HepG2 (cell line): Measurements from ENCODE around the gene TESK1. TPM values are rescaled to one million over a fixed set of nuclear protein-coding genes. Genes with fewer than 3 reads are reported as not detected.

Experiments
- CTCF ChIP-seq: sonication (generic); formaldehyde crosslinking; IDR thresholded peaks from 2 replicates; pipeline ENCODE4 v1.5.0; 2020; ENCODE audit warnings: mild to moderate bottlenecking, missing genetic modification reagents, moderate library complexity
- ERF ChIP-seq: IDR thresholded peaks from 2 replicates; pipeline ENCODE4 v1.6.1; 2018; ENCODE audit warnings: missing biosample characterization, missing genetic modification reagents
- KAT8 ChIP-seq: IDR thresholded peaks from 2 replicates; pipeline ENCODE4 v1.6.1; 2016; ENCODE audit warnings: missing genetic modification reagents, missing compliant biosample characterization
- KMT2B ChIP-seq: IDR thresholded peaks from 2 replicates; pipeline ENCODE4 v1.6.1; 2016; ENCODE audit warnings: missing genetic modification reagents, missing compliant biosample characterization
- NR3C1 ChIP-seq: sonication (generic); formaldehyde crosslinking; IDR thresholded peaks from 2 replicates; pipeline ENCODE4 v1.4.0; 2020; ENCODE audit warnings: missing genetic modification reagents
- POLR2G ChIP-seq: fragments of 200-400 bp; formaldehyde crosslinking; IDR thresholded peaks from 2 replicates; pipeline ENCODE4 v1.6.1; 2018; ENCODE audit warnings: mild to moderate bottlenecking, low read depth, low read length, moderate library complexity
- SCMH1 ChIP-seq: sonication (generic); formaldehyde crosslinking; IDR thresholded peaks from 2 replicates; pipeline ENCODE4 v1.9.0; 2021; ENCODE audit warnings: missing genetic modification reagents, mild to moderate bottlenecking, borderline replicate concordance
- SP5 ChIP-seq: IDR thresholded peaks from 2 replicates; pipeline ENCODE4 v1.6.1; 2016; ENCODE audit warnings: low read depth, borderline replicate concordance
- SYNCRIP ChIP-seq: fragments of 200-400 bp; formaldehyde crosslinking; IDR thresholded peaks from 2 replicates; pipeline ENCODE4 v1.6.1; 2018; ENCODE audit warnings: mild to moderate bottlenecking, low read depth, low read length; ENCODE audit not compliant: insufficient read depth
- TFDP2 ChIP-seq: sonication (generic); formaldehyde crosslinking; IDR thresholded peaks from 2 replicates; pipeline ENCODE4 v1.4.0; 2020; ENCODE audit warnings: missing genetic modification reagents
- ZBTB1 ChIP-seq: sonication (generic); formaldehyde crosslinking; IDR thresholded peaks from 2 replicates; pipeline ENCODE4 v1.4.0; 2020; ENCODE audit warnings: missing genetic modification reagents, borderline replicate concordance
- ZMYM2 ChIP-seq: sonication (generic); formaldehyde crosslinking; IDR thresholded peaks from 2 replicates; pipeline ENCODE4 v1.8.0; 2022; ENCODE audit warnings: mild to moderate bottlenecking, missing genetic modification reagents
- ZNF30 ChIP-seq: sonication (generic); formaldehyde crosslinking; IDR thresholded peaks from 2 replicates; pipeline ENCODE4 v1.5.0; 2020; ENCODE audit warnings: mild to moderate bottlenecking, missing genetic modification reagents
- ZNF574 ChIP-seq: sonication (generic); formaldehyde crosslinking; IDR thresholded peaks from 2 replicates; pipeline ENCODE4 v1.4.0; 2020; ENCODE audit warnings: missing genetic modification reagents
- ZNF704 ChIP-seq: sonication (generic); formaldehyde crosslinking; IDR thresholded peaks from 2 replicates; pipeline ENCODE4 v1.8.1; 2023; ENCODE audit warnings: mild to moderate bottlenecking, inconsistent platforms, moderate library complexity, missing genetic modification reagents, borderline replicate concordance
- ZNF749 ChIP-seq: sonication (generic); formaldehyde crosslinking; IDR thresholded peaks from 2 replicates; pipeline ENCODE4 v1.8.0; 2022; ENCODE audit warnings: mild to moderate bottlenecking, missing genetic modification reagents, moderate library complexity, borderline replicate concordance
- ZNF768 ChIP-seq: sonication (generic); formaldehyde crosslinking; IDR thresholded peaks from 2 replicates; pipeline ENCODE4 v1.4.0; 2020; ENCODE audit warnings: missing genetic modification reagents
- ZSCAN22 ChIP-seq: sonication (generic); formaldehyde crosslinking; IDR thresholded peaks from 2 replicates; pipeline ENCODE4 v1.4.0; 2020; ENCODE audit warnings: mild to moderate bottlenecking, missing genetic modification reagents
- ZSCAN31 ChIP-seq: sonication (generic); formaldehyde crosslinking; IDR thresholded peaks from 2 replicates; pipeline ENCODE4 v1.5.0; 2020; ENCODE audit warnings: low read depth, mild to moderate bottlenecking, missing genetic modification reagents
- polyA plus RNA-seq, 8 experiments: library from polyadenylated mRNA; depleted of rRNA in 3 of 8; stranded (reverse) in 7 of 8; unstranded in 1 of 8; fragments of >200 nt; fragmentation: Illumina TruSeq in 4 of 8; extraction: Trizol in 4 of 8; gene quantifications; 2 replicates each; pipeline versions ENCODE4 v1.2.1 to v1.2.3, GENCODE V29; 2011 to 2016; ENCODE audit warnings: low read depth in 4 of 8, missing spikeins in 1 of 8, mixed read lengths in 1 of 8; ENCODE audit not compliant: insufficient read depth in 1 of 8
- total RNA-seq, 5 experiments: library from RNA; depleted of rRNA; stranded (reverse); fragments of >200 nt; fragmentation: Illumina TruSeq; extraction: Trizol; gene quantifications; 2 replicates each; pipeline ENCODE4 v1.2.3, GENCODE V29; 2016; ENCODE audit warnings: low read depth in 1 of 5

TESK1 gene
- total and polyA plus RNA-seq, 2 of the 13 experiments (the other 11 are each of a cell fraction or from before 2014, with no cell fraction given), result 7.3 to 13.6 TPM

- peak; percentile 94 for TF ChIP-seq ZNF574 (CRISPR knock-in tag)
- no peak for TF ChIP-seq SCMH1 (CRISPR knock-in tag)
- peak; percentile 72 for TF ChIP-seq SP5 (CRISPR knock-in tag)
- TF ChIP-seq ZSCAN31 (CRISPR knock-in tag), result peak; percentile 95
- no peak for TF ChIP-seq POLR2G
- peak; percentile 97 for TF ChIP-seq TFDP2 (CRISPR knock-in tag)
- TF ChIP-seq KAT8, result peak; percentile 82
- peak; percentile 89 for TF ChIP-seq ERF
- TF ChIP-seq CTCF (CRISPR knock-in tag), result peak; percentile 65
- peak; percentile 74; the same call in 1 of the 2 replicates for TF ChIP-seq KMT2B (CRISPR knock-in tag)
- no peak for TF ChIP-seq ZNF30 (CRISPR knock-in tag)
- no peak for TF ChIP-seq NR3C1 (CRISPR knock-in tag)
- TF ChIP-seq ZBTB1 (CRISPR knock-in tag), result peak; percentile 73
- peak; percentile 79 for TF ChIP-seq ZNF704 (CRISPR knock-in tag)
- peak; percentile 97 for TF ChIP-seq ZNF749 (CRISPR knock-in tag)
- peak; percentile 89 for TF ChIP-seq ZMYM2 (CRISPR knock-in tag)
- no peak for TF ChIP-seq SYNCRIP
- no peak for TF ChIP-seq ZSCAN22 (CRISPR knock-in tag)
- TF ChIP-seq ZNF768, result peak; percentile 91
Observed at GRCh38 chr9:35657546-35658136, 52.6 kb downstream of the TESK1 start, which contains the start of gene RMRP (continued).
